ENCODE measurements around the gene CLEC18B.
"Not testable (repeated sequence)": the region's sequence is repeated elsewhere in the genome, so short reads cannot be mapped to it uniquely, and the experiment has no call there.

CLEC18B gene

GRCh38 chr16:74423721-74424120, 2.4 kb upstream of the CLEC18B start:
- not testable (repeated sequence) for H3K27ac Mint-ChIP-seq; H3K4me1 Mint-ChIP-seq (ENCODE audit: low read depth); H3K36me3 Mint-ChIP-seq (ENCODE audit: low read depth); H3K9me3 Mint-ChIP-seq; H3K4me3 Mint-ChIP-seq; H3K27me3 Mint-ChIP-seq

GRCh38 chr16:74422086-74422485, 808 bp upstream of the CLEC18B start:
- not testable (repeated sequence) for H3K4me1 Mint-ChIP-seq (ENCODE audit: low read depth); H3K4me3 Mint-ChIP-seq; H3K27ac Mint-ChIP-seq; H3K9me3 Mint-ChIP-seq; H3K27me3 Mint-ChIP-seq; H3K36me3 Mint-ChIP-seq (ENCODE audit: low read depth)

- H3K4me3 Mint-ChIP-seq; H3K27ac Mint-ChIP-seq; H3K36me3 Mint-ChIP-seq (ENCODE audit: low read depth); H3K4me1 Mint-ChIP-seq (ENCODE audit: low read depth); H3K27me3 Mint-ChIP-seq; H3K9me3 Mint-ChIP-seq: not testable (repeated sequence)
Measured at GRCh38 chr16:74421482-74421785, 156 bp upstream of the CLEC18B start.

- not testable (repeated sequence) for H3K9me3 Mint-ChIP-seq; H3K4me1 Mint-ChIP-seq (ENCODE audit: low read depth); H3K4me3 Mint-ChIP-seq; H3K36me3 Mint-ChIP-seq (ENCODE audit: low read depth); H3K27me3 Mint-ChIP-seq; H3K27ac Mint-ChIP-seq
Measured at GRCh38 chr16:74419811-74420210, 1.5 kb downstream of the CLEC18B start.

GRCh38 chr16:74417897-74418296, 3.4 kb downstream of the CLEC18B start:
- not testable (repeated sequence) for H3K4me3 Mint-ChIP-seq; H3K4me1 Mint-ChIP-seq (ENCODE audit: low read depth); H3K27me3 Mint-ChIP-seq; H3K36me3 Mint-ChIP-seq (ENCODE audit: low read depth); H3K27ac Mint-ChIP-seq; H3K9me3 Mint-ChIP-seq

GRCh38 chr16:74413920-74414319, 7.4 kb downstream of the CLEC18B start:
- H3K27me3 Mint-ChIP-seq; H3K4me1 Mint-ChIP-seq (ENCODE audit: low read depth); H3K36me3 Mint-ChIP-seq (ENCODE audit: low read depth); H3K4me3 Mint-ChIP-seq; H3K9me3 Mint-ChIP-seq; H3K27ac Mint-ChIP-seq: not testable (repeated sequence)

- not testable (repeated sequence) for H3K4me1 Mint-ChIP-seq (ENCODE audit: low read depth); H3K4me3 Mint-ChIP-seq; H3K27me3 Mint-ChIP-seq; H3K27ac Mint-ChIP-seq; H3K9me3 Mint-ChIP-seq; H3K36me3 Mint-ChIP-seq (ENCODE audit: low read depth)
Measured at GRCh38 chr16:74413485-74413884, 7.8 kb downstream of the CLEC18B start.

GRCh38 chr16:74412775-74413390, 8.4 kb downstream of the CLEC18B start:
- H3K27ac Mint-ChIP-seq; H3K4me1 Mint-ChIP-seq (ENCODE audit: low read depth); H3K36me3 Mint-ChIP-seq (ENCODE audit: low read depth); H3K9me3 Mint-ChIP-seq; H3K27me3 Mint-ChIP-seq; H3K4me3 Mint-ChIP-seq: not testable (repeated sequence)

- not testable (repeated sequence) for H3K27ac Mint-ChIP-seq; H3K4me1 Mint-ChIP-seq (ENCODE audit: low read depth); H3K9me3 Mint-ChIP-seq; H3K36me3 Mint-ChIP-seq (ENCODE audit: low read depth); H3K4me3 Mint-ChIP-seq; H3K27me3 Mint-ChIP-seq
Measured at GRCh38 chr16:74412138-74412774, 9.0 kb downstream of the CLEC18B start.

- not testable (repeated sequence) for H3K27me3 Mint-ChIP-seq; H3K9me3 Mint-ChIP-seq; H3K27ac Mint-ChIP-seq; H3K4me3 Mint-ChIP-seq; H3K36me3 Mint-ChIP-seq (ENCODE audit: low read depth); H3K4me1 Mint-ChIP-seq (ENCODE audit: low read depth)
Measured at GRCh38 chr16:74410981-74411380, 10.3 kb downstream of the CLEC18B start.

- not testable (repeated sequence) for H3K4me3 Mint-ChIP-seq; H3K4me1 Mint-ChIP-seq (ENCODE audit: low read depth); H3K27me3 Mint-ChIP-seq; H3K9me3 Mint-ChIP-seq; H3K27ac Mint-ChIP-seq; H3K36me3 Mint-ChIP-seq (ENCODE audit: low read depth)
Measured at GRCh38 chr16:74410057-74410957, 11.0 kb downstream of the CLEC18B start.

GRCh38 chr16:74409185-74409981, 11.9 kb downstream of the CLEC18B start:
- H3K27ac Mint-ChIP-seq; H3K27me3 Mint-ChIP-seq; H3K36me3 Mint-ChIP-seq (ENCODE audit: low read depth); H3K4me1 Mint-ChIP-seq (ENCODE audit: low read depth); H3K4me3 Mint-ChIP-seq; H3K9me3 Mint-ChIP-seq: not testable (repeated sequence)

GRCh38 chr16:74407362-74407705, 13.9 kb downstream of the CLEC18B start:
- H3K4me3 Mint-ChIP-seq; H3K27me3 Mint-ChIP-seq; H3K27ac Mint-ChIP-seq; H3K9me3 Mint-ChIP-seq; H3K4me1 Mint-ChIP-seq (ENCODE audit: low read depth); H3K36me3 Mint-ChIP-seq (ENCODE audit: low read depth): not testable (repeated sequence)

GRCh38 chr16:74406600-74407361, 14.5 kb downstream of the CLEC18B start:
- H3K9me3 Mint-ChIP-seq; H3K4me1 Mint-ChIP-seq (ENCODE audit: low read depth); H3K36me3 Mint-ChIP-seq (ENCODE audit: low read depth); H3K27ac Mint-ChIP-seq; H3K27me3 Mint-ChIP-seq; H3K4me3 Mint-ChIP-seq: not testable (repeated sequence)

All from stimulated activated naive CD8-positive, alpha-beta T cell treated with anti-CD3 and anti-CD28 coated beads, Interleukin-15, Interleukin-2, amounts not matched to agents 100 ng/mL and 50 ng/mL, for 24 hours (primary cell).